ENCODE measurements around the gene PABPN1L.

- TF ChIP-seq CTCF (IDR thresholded peaks at IDR 0.05 in 2 of 3, conservative IDR thresholded peaks at IDR 0.05 in 1 of 3; ENCODE audit: insufficient read depth in 2 of 3, low read depth in 1 of 3, low read length in 3 of 3): no peak
- no peak for TF ChIP-seq MED1 (CRISPR knock-in tag; IDR thresholded peaks at IDR 0.05; ENCODE audit: borderline replicate concordance)
- no peak for TF ChIP-seq CHCHD3 (CRISPR knock-in tag; IDR thresholded peaks at IDR 0.05)
- TF ChIP-seq NR3C1 (CRISPR knock-in tag; IDR thresholded peaks at IDR 0.05): no peak
- no peak for TF ChIP-seq FOXK2 (conservative IDR thresholded peaks at IDR 0.05 in 1 of 2, IDR thresholded peaks at IDR 0.05 in 1 of 2; ENCODE audit: low read depth in 2 of 2)
- TF ChIP-seq ZC3H8 (IDR thresholded peaks at IDR 0.05): no peak
- no peak for TF ChIP-seq HDAC3 (IDR thresholded peaks at IDR 0.05; ENCODE audit: borderline replicate concordance, partially characterized antibody)
- TF ChIP-seq CREM (IDR thresholded peaks at IDR 0.05; ENCODE audit: low read depth): no peak
- TF ChIP-seq ESRRB (CRISPR knock-in tag; IDR thresholded peaks at IDR 0.05; ENCODE audit: borderline replicate concordance): no peak
- TF ChIP-seq ETS1 (conservative IDR thresholded peaks at IDR 0.05; ENCODE audit: control insufficient read depth, low read depth, low read length): no peak
- TF ChIP-seq NFE2 (IDR thresholded peaks at IDR 0.05; ENCODE audit: low read depth): no peak
- TF ChIP-seq ZBTB8A (IDR thresholded peaks at IDR 0.05; ENCODE audit: partially characterized antibody): no peak
- no peak for TF ChIP-seq TOE1 (IDR thresholded peaks at IDR 0.05; ENCODE audit: borderline replicate concordance)
- TF ChIP-seq TOE1 (CRISPR knock-in tag; IDR thresholded peaks at IDR 0.05; ENCODE audit: borderline replicate concordance, low read depth): no peak
- no peak for TF ChIP-seq RCOR1 (IDR thresholded peaks at IDR 0.05; ENCODE audit: borderline replicate concordance in 1 of 2, low read depth in 2 of 2, low read length in 2 of 2)
Observed at GRCh38 chr16:88859381-88860091, 6.9 kb downstream of the PABPN1L start.

All from K562 (cell line).